BLaER1 treated with 17β-estradiol and CSF1 and Interleukin-3, amounts not matched to agents 10 nM and 100 nM (cell line): Measurements from ENCODE around the gene FNDC3B.

ENCODE experiments used
- H3K27ac ChIP-seq, 11 experiments: shearing (Covaris generic); formaldehyde crosslinking; 2 replicates each; pipeline ENCODE4 v1.8.1; 2022
- H3K27me3 ChIP-seq, 11 experiments: shearing (Covaris generic); formaldehyde crosslinking; 2 replicates each; pipeline ENCODE4 v1.8.1; 2022
- H3K36me3 ChIP-seq, 11 experiments: shearing (Covaris generic); formaldehyde crosslinking; 2 replicates each; pipeline ENCODE4 v1.8.1; 2022
- H3K4me1 ChIP-seq, 10 experiments: shearing (Covaris generic); formaldehyde crosslinking; 2 replicates each; pipeline ENCODE4 v1.8.1; 2022
- H3K4me2 ChIP-seq, 11 experiments: shearing (Covaris generic); formaldehyde crosslinking; 2 replicates each; pipeline ENCODE4 v1.8.1; 2022
- H3K4me3 ChIP-seq, 10 experiments: shearing (Covaris generic); formaldehyde crosslinking; 2 replicates each; pipeline ENCODE4 v1.8.1; 2022
- H3K9ac ChIP-seq, 11 experiments: shearing (Covaris generic); formaldehyde crosslinking; 2 replicates each; pipeline ENCODE4 v1.8.1; 2022
- H3K9me3 ChIP-seq, 11 experiments: shearing (Covaris generic); formaldehyde crosslinking; replicated peaks in 1 of 11; 2 replicates each; pipeline ENCODE4 v1.8.1; 2022
- H4K20me1 ChIP-seq, 11 experiments: shearing (Covaris generic); formaldehyde crosslinking; 2 replicates each; pipeline ENCODE4 v1.8.1; 2022
- Cebpa-rat ChIP-seq, 11 experiments: shearing (Covaris generic); IDR thresholded peaks; 2 replicates each; pipeline ENCODE4 v1.8.1; 2022

FNDC3B gene

DNA sequence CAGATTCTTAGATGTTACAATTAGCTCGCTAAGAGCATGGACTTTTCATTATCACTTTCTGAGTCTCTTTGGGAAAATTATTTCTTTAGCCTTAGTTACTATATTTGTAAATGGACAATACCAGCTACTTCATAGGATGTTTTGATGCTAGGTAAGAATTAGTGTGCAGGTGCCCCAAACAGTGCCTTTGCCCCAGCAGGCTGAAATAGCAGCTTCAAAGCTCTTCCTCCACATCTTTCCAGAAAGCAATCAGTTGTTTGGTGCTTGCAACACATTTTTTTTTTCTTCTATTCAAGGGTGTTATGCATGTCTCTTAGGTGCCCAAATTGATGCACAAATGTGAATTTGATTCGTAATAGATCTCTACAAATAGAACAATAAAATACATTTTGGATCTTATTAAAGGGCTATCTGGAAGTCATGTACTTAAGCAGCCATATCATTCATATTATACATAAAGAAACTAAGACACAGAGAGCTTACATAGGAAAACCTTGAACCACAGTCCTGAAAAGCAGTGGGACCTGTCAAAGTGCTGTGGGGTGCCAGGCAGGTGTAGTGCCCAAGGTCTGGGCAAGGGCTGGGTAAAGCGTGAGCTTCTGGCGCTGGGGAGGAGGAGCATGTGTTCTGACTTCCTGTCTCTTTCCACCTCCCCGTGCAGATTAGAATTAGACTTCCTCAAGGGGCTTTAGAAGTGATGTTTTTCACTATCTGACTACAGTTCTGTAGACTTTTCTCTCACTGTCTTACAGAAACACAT, 62.9 kb downstream of the FNDC3B start:
- Histone ChIP-seq H3K9ac (no peak overlapping the region), H3K9me3 (no peaks in the 10 kb centered on the region), H3K27ac (no peak overlapping the region), H4K20me1 (peaks cover 54 to 100% (median 80%) of the 10 kb centered on the region in 11 experiments; a peak in 20 of 22 replicates), H3K4me1 (peaks cover 38 to 70% (median 49%) of the 10 kb centered on the region in 10 experiments), H3K36me3 (peaks cover 0 to 17% (median 0%) of the 10 kb centered on the region in 11 experiments; a peak in 5 of 22 replicates), H3K4me3 (no peak overlapping the region), H3K4me2 (peak overlapping the region; percentile 46 to 69 (median 56)), H3K27me3 (no peaks in the 10 kb centered on the region)
- no peak for TF ChIP-seq Cebpa-rat (IDR thresholded peaks at IDR 0.05)

DNA sequence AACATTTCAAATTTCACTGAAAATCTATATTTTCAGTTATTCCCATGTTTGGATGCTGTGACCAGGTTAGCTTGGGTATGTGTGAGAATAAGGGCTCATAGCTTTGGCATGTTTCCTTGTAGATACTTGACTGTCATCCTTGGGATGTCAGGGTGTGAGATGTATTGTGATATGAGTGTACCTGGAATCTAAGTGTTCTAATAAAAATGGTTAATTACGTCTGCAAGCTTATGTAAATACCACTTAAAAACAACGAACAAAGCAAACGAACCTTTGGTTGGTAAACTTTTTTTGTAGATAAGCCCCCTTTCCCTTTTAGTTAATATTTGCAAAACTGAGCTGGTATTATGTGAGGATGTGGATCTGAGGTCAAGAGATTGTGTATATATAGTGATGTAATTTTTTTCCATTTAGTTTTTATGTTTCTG, 63.5 kb downstream of the FNDC3B start:
- H3K4me3 ChIP-seq = no peak overlapping the region
- peaks cover 0 to 15% (median 0%) of the 10 kb centered on the region in 11 experiments; a peak in 5 of 22 replicates for H3K36me3 ChIP-seq
- peaks cover 44 to 72% (median 55%) of the 10 kb centered on the region in 10 experiments for H3K4me1 ChIP-seq
- no peak for TF ChIP-seq Cebpa-rat (IDR thresholded peaks at IDR 0.05)
- H3K27ac ChIP-seq = no peak overlapping the region
- no peaks in the 10 kb centered on the region for H3K27me3 ChIP-seq
- peak overlapping the region; percentile 46 to 69 (median 56) for H3K4me2 ChIP-seq
- H3K9me3 ChIP-seq = no peaks in the 10 kb centered on the region
- no peak overlapping the region for H3K9ac ChIP-seq
- peaks cover 60 to 100% (median 86%) of the 10 kb centered on the region in 11 experiments; a peak in 21 of 22 replicates for H4K20me1 ChIP-seq

DNA sequence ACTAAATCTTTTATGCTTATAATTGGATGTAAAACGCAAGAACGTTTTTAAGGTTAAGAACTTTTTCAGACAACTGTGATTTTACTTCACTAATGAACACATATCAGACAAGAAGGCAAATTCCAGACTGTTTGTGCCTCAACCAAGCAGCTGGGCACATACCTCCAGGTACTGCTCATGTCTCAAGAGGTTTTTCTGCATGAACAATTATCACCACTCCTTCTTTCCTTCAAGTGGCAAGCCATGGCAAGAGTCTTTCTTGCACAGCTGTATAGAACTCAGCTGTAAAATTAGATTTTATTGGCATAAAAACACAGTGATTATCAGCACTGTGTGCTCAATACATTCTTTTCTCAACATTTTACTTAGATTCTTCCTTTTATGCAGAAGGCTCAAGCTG, 64.3 kb downstream of the FNDC3B start:
- peaks cover 0 to 10% (median 0%) of the 10 kb centered on the region in 11 experiments; a peak in 4 of 22 replicates for H3K36me3 ChIP-seq
- peaks cover 66 to 100% (median 91%) of the 10 kb centered on the region in 11 experiments for H4K20me1 ChIP-seq
- TF ChIP-seq Cebpa-rat (IDR thresholded peaks at IDR 0.05) = no peak
- no peak overlapping the region for H3K27ac ChIP-seq
- H3K4me3 ChIP-seq = no peak overlapping the region
- H3K4me1 ChIP-seq = peaks cover 52 to 73% (median 61%) of the 10 kb centered on the region in 10 experiments
- H3K9me3 ChIP-seq = no peaks in the 10 kb centered on the region
- H3K27me3 ChIP-seq = 0 out of 22 replicates have a peak, but pooled peaks cover 0 to 2% (median 0%) of the 10 kb centered on the region in 11 experiments
- peak overlapping the region in 5 of 11 experiments; percentile 8 to 60 (median 47); a peak in 7 of 22 replicates for H3K4me2 ChIP-seq
- H3K9ac ChIP-seq = no peak overlapping the region

DNA sequence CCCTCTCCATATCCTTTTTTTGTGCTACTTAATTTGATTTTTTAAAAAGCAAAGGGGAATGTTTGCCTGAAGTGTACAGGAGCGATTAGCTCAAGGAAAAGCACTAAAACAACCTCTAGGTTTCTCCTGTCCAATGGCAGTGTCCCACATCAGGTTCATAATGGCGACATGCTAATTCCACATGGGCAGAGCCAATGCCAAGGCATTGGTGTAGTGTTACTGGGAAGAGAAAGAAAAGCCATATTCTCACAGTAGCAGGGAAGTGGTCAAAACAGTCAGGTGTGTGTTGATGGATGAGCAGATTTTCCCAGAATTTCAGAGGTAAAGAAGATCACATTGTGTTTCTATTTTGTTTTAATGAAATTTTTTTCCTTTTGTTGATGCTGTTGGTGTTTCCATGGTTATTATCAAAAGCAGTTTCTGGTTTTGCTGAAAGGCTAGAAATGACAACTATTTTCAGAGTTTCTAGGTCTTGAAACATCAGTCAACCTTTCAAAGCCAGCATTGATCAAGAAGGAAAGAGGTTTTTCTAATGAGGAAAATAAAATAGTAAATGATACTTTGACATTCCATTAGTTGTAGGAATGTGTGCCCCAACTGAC, 65.2 kb downstream of the FNDC3B start:
- no peak for TF ChIP-seq Cebpa-rat (IDR thresholded peaks at IDR 0.05)
- no peak overlapping the region for H3K27ac ChIP-seq
- peaks cover 67 to 100% (median 90%) of the 10 kb centered on the region in 11 experiments for H4K20me1 ChIP-seq
- no peak overlapping the region for H3K4me3 ChIP-seq
- no peak overlapping the region for H3K9ac ChIP-seq
- peak overlapping the region in 7 of 11 experiments; percentile 13 to 76 (median 27); a peak in 9 of 22 replicates for H3K4me2 ChIP-seq
- H3K27me3 ChIP-seq = 0 out of 22 replicates have a peak, but pooled peaks cover 0 to 5% (median 0%) of the 10 kb centered on the region in 11 experiments
- H3K36me3 ChIP-seq = peaks cover 0 to 6% (median 0%) of the 10 kb centered on the region in 11 experiments; a peak in 3 of 22 replicates
- peaks cover 54 to 74% (median 61%) of the 10 kb centered on the region in 10 experiments for H3K4me1 ChIP-seq
- H3K9me3 ChIP-seq = no peaks in the 10 kb centered on the region

DNA sequence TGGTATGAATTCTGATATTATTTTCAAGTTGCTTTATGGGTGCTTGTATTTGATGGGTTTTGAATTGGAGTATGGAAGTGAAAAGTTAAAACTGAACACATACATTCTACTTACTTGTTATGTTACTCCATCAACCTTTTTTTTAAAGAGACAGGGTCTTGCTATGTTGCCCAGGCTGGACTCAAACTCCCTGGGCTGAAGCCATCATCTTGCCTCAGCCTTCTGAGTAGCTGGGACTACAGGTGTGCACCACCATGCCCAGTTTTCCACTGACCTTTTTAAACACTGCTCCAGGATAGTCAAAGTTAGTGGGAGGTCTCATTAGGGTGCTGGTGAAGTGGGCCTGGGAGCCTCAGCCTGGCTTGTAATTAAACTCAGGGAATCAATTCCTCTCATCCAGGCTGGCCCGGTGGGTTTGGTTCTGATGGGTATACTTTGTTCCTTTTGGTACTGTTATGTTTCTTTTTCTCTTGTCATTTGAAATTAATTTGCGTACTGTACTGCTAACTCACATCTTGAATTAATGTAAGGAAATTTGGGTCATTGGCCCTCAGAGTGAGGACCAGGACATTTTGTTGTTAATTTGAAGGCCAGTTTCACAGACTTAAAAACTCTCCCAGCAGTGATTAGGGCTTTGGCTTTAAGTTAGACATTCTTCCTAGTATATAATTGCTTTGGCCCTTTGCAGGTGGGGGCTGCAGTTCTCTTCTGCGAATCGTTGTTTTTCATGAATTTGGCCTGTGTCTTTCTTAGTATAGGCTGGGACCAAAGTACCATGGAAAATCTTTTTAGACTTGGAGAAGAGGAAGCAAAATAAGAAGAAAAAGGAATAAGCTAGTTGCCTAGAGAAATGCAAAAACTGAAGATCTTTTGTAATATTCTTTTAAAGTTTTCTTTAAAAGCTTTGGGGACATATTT, 66.9 kb downstream of the FNDC3B start:
- peaks cover 0 to 19% (median 0%) of the 10 kb centered on the region in 11 experiments; a peak in 6 of 22 replicates for H3K36me3 ChIP-seq
- H3K4me3 ChIP-seq = peak overlapping the region in 1 of 10 experiments; percentile 26; a peak in 2 of 20 replicates
- no peak for TF ChIP-seq Cebpa-rat (IDR thresholded peaks at IDR 0.05)
- peaks cover 0 to 5% (median 0%) of the 10 kb centered on the region in 11 experiments; a peak in 1 of 22 replicates for H3K27me3 ChIP-seq
- H3K4me2 ChIP-seq = peak overlapping the region; percentile 66 to 85 (median 73)
- H3K27ac ChIP-seq = peak overlapping the region in 4 of 11 experiments; percentile 28 to 55 (median 42); a peak in 7 of 22 replicates
- H4K20me1 ChIP-seq = peaks cover 77 to 100% (median 97%) of the 10 kb centered on the region in 11 experiments
- H3K9me3 ChIP-seq = no peaks in the 10 kb centered on the region
- H3K9ac ChIP-seq = peak overlapping the region in 2 of 11 experiments; percentile 20 to 25; a peak in 3 of 22 replicates
- H3K4me1 ChIP-seq = peaks cover 52 to 70% (median 59%) of the 10 kb centered on the region in 10 experiments

DNA sequence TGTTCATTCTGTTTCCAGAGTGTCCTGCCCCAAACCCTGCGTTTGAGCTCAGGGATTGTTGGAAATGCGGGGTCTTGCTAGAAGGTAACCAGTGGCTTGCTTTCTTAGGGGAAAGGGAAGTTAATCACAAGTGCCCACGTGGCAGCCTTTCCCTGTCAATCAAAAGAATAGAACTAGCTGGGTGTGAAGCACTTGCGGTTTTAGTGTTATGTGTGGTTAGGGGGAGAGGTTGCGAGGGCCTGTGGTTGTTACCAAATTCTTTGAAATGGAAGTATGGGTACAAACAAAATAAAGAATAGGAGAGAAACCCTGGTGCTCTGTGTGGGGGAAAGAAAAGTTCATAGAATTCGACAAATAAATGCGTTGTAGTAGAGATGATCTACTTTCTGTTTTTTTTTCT, 67.6 kb downstream of the FNDC3B start:
- H3K4me3 ChIP-seq = peak overlapping the region in 2 of 10 experiments; percentile 20 to 26; a peak in 4 of 20 replicates
- peaks cover 0 to 23% (median 2%) of the 10 kb centered on the region in 11 experiments; a peak in 8 of 22 replicates for H3K36me3 ChIP-seq

DNA sequence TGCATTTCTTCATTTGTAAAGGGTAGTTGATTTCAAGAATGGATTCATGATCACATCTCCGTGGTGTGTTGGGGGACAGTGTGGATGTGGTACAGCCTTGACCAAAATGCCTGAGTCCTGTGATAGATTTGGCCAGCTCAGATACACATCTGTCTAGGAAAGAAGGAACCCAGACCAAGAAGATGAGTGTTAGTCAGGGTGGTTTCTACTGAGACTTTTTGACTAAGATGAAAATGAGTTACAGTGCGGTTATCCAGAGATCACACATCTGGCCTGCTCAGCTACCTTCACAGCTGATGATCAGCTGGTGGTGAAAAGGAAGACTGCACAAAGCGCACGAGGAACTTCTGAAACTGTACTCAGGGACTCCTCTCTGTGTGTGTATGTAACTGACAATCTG, 68.0 kb downstream of the FNDC3B start:
- Histone ChIP-seq H3K36me3 (peaks cover 0 to 27% (median 6%) of the 10 kb centered on the region in 11 experiments; a peak in 12 of 22 replicates), H3K4me2 (peak overlapping the region; percentile 66 to 85 (median 73)), H3K9me3 (no peaks in the 10 kb centered on the region), H4K20me1 (peaks cover 77 to 100% (median 96%) of the 10 kb centered on the region in 11 experiments), H3K27ac (peak overlapping the region; percentile 9 to 52 (median 33); a peak in 15 of 22 replicates), H3K4me3 (peak overlapping the region in 3 of 10 experiments; percentile 13 to 26 (median 20); a peak in 4 of 20 replicates), H3K4me1 (peaks cover 42 to 59% (median 52%) of the 10 kb centered on the region in 10 experiments), H3K9ac (peak overlapping the region in 3 of 11 experiments; percentile 13 to 28 (median 20); a peak in 4 of 22 replicates), H3K27me3 (peaks cover 0 to 5% (median 0%) of the 10 kb centered on the region in 11 experiments; a peak in 1 of 22 replicates)
- no peak for TF ChIP-seq Cebpa-rat (IDR thresholded peaks at IDR 0.05)

More for the DNA sequence above, 67.6 kb downstream of the FNDC3B start:
- H3K4me1 ChIP-seq = peaks cover 46 to 64% (median 56%) of the 10 kb centered on the region in 10 experiments
- peak in 1 of 11 experiments; percentile 32; a peak in 1 of 22 replicates for TF ChIP-seq Cebpa-rat (IDR thresholded peaks at IDR 0.05)
- H3K9me3 ChIP-seq = no peaks in the 10 kb centered on the region
- H3K27me3 ChIP-seq = peaks cover 0 to 5% (median 0%) of the 10 kb centered on the region in 11 experiments; a peak in 1 of 22 replicates
- H3K4me2 ChIP-seq = peak overlapping the region; percentile 66 to 85 (median 73)
- peak overlapping the region in 3 of 11 experiments; percentile 20 to 28 (median 20); a peak in 3 of 22 replicates for H3K9ac ChIP-seq
- peaks cover 81 to 100% (median 96%) of the 10 kb centered on the region in 11 experiments for H4K20me1 ChIP-seq
- H3K27ac ChIP-seq = peak overlapping the region; percentile 9 to 55 (median 36); a peak in 15 of 22 replicates
